M059J (cell line): ENCODE results near the gene TNFRSF14. TPM values are rescaled to one million over a fixed set of nuclear protein-coding genes. Genes with fewer than 3 reads are reported as not detected.

Source experiments
- total RNA-seq: library from RNA; depleted of rRNA; stranded (reverse); fragments of >200 nt; shearing (Covaris generic); gene quantifications from 2 replicates; pipeline ENCODE4 v1.2.3, GENCODE V29; 2014; rRNA removed

The TNFRSF14 gene
- total RNA-seq, 1 experiment from 2014 or later, result 13.9 TPM

Other genes starting within 250 kb of the TNFRSF14 start
- 6.7 and 11.0 TPM in 2 replicates for gene MORN1, start 164.8 kb upstream of the TNFRSF14 start, total RNA-seq
- 135 and 233 TPM in 2 replicates for gene RER1, start 164.5 kb upstream of the TNFRSF14 start, total RNA-seq
- 18.8 and 31.2 TPM in 2 replicates for gene PEX10, start 143.8 kb upstream of the TNFRSF14 start, total RNA-seq
- not detected in 2 replicates for gene PLCH2, start 80.1 kb upstream of the TNFRSF14 start, total RNA-seq
- 9.0 and 18.0 TPM in 2 replicates for gene PANK4, start 29.8 kb upstream of the TNFRSF14 start, total RNA-seq
- gene HES5, start 26.1 kb upstream of the TNFRSF14 start, total RNA-seq, result 1.6 TPM in 1 of 2 replicates, not detected in the other
- 12.9 and 17.2 TPM in 2 replicates for gene PRXL2B, start 30.4 kb downstream of the TNFRSF14 start, total RNA-seq
- not detected in 2 replicates for gene MMEL1, start 76.6 kb downstream of the TNFRSF14 start, total RNA-seq
- gene TTC34, start 245.3 kb downstream of the TNFRSF14 start, total RNA-seq, result 0.05 and 0.07 TPM in 2 replicates